ENCODE measurements around the gene LLGL1.

The LLGL1 gene

DNA sequence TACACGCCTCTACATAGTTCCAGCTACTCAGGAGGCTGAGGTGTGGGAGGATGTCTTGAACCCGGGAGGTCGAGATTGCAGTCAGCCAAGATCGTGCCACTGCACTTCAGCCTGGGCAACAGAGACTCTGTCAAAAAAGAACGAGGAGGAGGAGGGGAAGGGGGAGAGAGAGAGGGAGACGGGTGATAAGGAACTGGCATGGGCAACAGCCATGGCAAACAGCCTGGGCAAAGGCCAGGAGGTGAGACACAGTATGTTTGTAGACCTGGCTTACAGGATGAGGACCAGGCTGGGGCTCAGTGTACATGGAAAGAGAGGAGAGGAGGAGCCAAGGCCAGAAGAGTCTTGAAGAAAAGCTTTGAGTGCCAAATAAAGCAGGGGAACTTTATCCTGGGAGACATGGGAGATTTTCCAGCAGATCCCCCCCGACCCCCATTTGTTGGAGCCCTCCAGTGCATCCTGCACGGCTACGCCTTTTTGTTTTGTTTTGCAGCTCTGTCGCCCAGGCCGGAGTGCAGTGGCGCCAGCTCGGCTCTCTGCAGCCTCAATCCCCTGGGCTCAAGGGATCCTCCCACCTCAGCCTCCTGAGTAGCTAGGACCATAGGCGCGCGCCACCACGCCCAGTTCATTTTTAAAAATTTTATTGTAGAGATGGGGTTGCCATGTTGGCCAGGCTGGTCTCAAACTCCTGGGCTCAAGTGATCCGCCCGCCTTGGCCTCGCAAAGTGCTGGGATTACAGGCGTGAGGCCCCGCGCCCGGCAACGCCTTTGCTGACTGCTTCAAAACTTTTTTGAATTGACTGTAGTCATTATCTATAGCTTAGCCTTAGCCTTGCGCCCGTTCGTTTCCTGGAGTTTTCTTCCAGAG is 43.1 kb upstream of the LLGL1 start:
- H3K9me3 ChIP-seq (ENCODE audit: insufficient read depth, low read depth, low read length): no peaks in the 10 kb centered on the region
- peak overlapping the region; percentile 96 for H2AFZ ChIP-seq (ENCODE audit: low read length)
- H4K20me1 ChIP-seq (ENCODE audit: insufficient read depth, low read length, poor library complexity, severe bottlenecking): peaks cover 32% of the 10 kb centered on the region
- H3K9ac ChIP-seq (ENCODE audit: low read depth, low read length, poor library complexity, severe bottlenecking): peak overlapping the region; percentile 82
- H3K9me2 ChIP-seq (replicated peaks; ENCODE audit: low read depth, low read length): no peaks in the 10 kb centered on the region
- no peaks in the 10 kb centered on the region for H3F3A ChIP-seq (ENCODE audit: low read depth)
- H3K36me3 ChIP-seq (ENCODE audit: insufficient read depth, low read length): no peaks in the 10 kb centered on the region
- peaks cover 36% of the 10 kb centered on the region for H3K4me1 ChIP-seq (ENCODE audit: insufficient read depth, low read length, poor library complexity, severe bottlenecking)
- peaks cover 46% of the 10 kb centered on the region for H3K79me2 ChIP-seq (ENCODE audit: insufficient read depth, low read length)
- peak overlapping the region; percentile 97 for H3K4me2 ChIP-seq (ENCODE audit: low read depth, low read length, poor library complexity, severe bottlenecking)
- peak overlapping the region; percentile 97 for H3K4me3 ChIP-seq (ENCODE audit: low read length, poor library complexity, severe bottlenecking)
- no peaks in the 10 kb centered on the region for H3K27me3 ChIP-seq (ENCODE audit: insufficient read depth, low read length, poor library complexity, severe bottlenecking)
- TF ChIP-seq CTCF (conservative IDR thresholded peaks at IDR 0.05; ENCODE audit: low read length) (no peak), EZH2phosphoT487 (IDR thresholded peaks at IDR 0.05; ENCODE audit: borderline replicate concordance) (no peak)

DNA sequence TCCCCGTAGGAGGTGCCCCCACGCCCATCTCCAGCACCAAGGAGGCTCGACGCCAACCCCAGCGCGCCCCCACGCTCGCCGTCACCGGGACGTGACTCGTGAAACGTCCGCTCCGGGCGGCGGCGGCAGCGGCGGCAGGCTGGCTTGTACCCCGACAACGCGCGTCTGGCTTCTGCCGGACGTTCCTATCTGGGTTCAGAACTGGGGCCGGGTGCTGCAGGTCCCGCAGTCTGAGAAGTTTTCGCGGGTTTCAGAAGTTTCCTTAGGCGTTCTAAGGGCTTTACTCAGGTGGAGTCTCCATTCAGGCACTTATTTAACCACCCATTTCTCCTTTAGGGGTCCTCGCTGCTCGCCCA is 42.5 kb upstream of the LLGL1 start:
- H3K4me1 ChIP-seq (ENCODE audit: insufficient read depth, low read length, poor library complexity, severe bottlenecking): peaks cover 42% of the 10 kb centered on the region
- H3K4me2 ChIP-seq (ENCODE audit: low read depth, low read length, poor library complexity, severe bottlenecking): peak overlapping the region; percentile 97
- peak overlapping the region; percentile 96 for H2AFZ ChIP-seq (ENCODE audit: low read length)
- no peaks in the 10 kb centered on the region for H3K9me2 ChIP-seq (replicated peaks; ENCODE audit: low read depth, low read length)
- no peaks in the 10 kb centered on the region; the same call in 1 of the 2 replicates for H3K36me3 ChIP-seq (ENCODE audit: insufficient read depth, low read length)
- H4K20me1 ChIP-seq (ENCODE audit: insufficient read depth, low read length, poor library complexity, severe bottlenecking): peaks cover 38% of the 10 kb centered on the region
- H3K79me2 ChIP-seq (ENCODE audit: insufficient read depth, low read length): peaks cover 52% of the 10 kb centered on the region
- TF ChIP-seq EZH2phosphoT487 (IDR thresholded peaks at IDR 0.05; ENCODE audit: borderline replicate concordance): no peak
- no peak for TF ChIP-seq CTCF (conservative IDR thresholded peaks at IDR 0.05; ENCODE audit: low read length)
- no peaks in the 10 kb centered on the region for H3K9me3 ChIP-seq (ENCODE audit: insufficient read depth, low read depth, low read length)
- H3K9ac ChIP-seq (ENCODE audit: low read depth, low read length, poor library complexity, severe bottlenecking): peak overlapping the region; percentile 82
- H3K4me3 ChIP-seq (ENCODE audit: low read length, poor library complexity, severe bottlenecking): peak overlapping the region; percentile 97
- H3K27me3 ChIP-seq (ENCODE audit: insufficient read depth, low read length, poor library complexity, severe bottlenecking): no peaks in the 10 kb centered on the region
- H3F3A ChIP-seq (ENCODE audit: low read depth): no peaks in the 10 kb centered on the region

GRCh38 chr17:18183334-18184142 is 41.9 kb upstream of the LLGL1 start, which contains the start of gene ALKBH5:
Gene ALKBH5, plus strand, starts transcription at chr17:18183828. Its CDS starts 416 bp downstream, at chr17:18184244.
- Histone ChIP-seq H3K4me1 (ENCODE audit: insufficient read depth, low read length, poor library complexity, severe bottlenecking) (peaks cover 46% of the 10 kb centered on the region), H3K4me3 (ENCODE audit: low read length, poor library complexity, severe bottlenecking) (peak within 1 kb of the TSS; percentile 97), H3K9ac (ENCODE audit: low read depth, low read length, poor library complexity, severe bottlenecking) (peak within 1 kb of the TSS; percentile 82), H3K36me3 (ENCODE audit: insufficient read depth, low read length) (no peaks in the 10 kb centered on the region; the same call in 1 of the 2 replicates), H3F3A (ENCODE audit: low read depth) (no peaks in the 10 kb centered on the region), H4K20me1 (ENCODE audit: insufficient read depth, low read length, poor library complexity, severe bottlenecking) (peaks cover 44% of the 10 kb centered on the region), H2AFZ (ENCODE audit: low read length) (peak within 1 kb of the TSS; percentile 96), H3K9me2 (replicated peaks; ENCODE audit: low read depth, low read length) (no peaks in the 10 kb centered on the region), H3K4me2 (ENCODE audit: low read depth, low read length, poor library complexity, severe bottlenecking) (peak within 1 kb of the TSS; percentile 97), H3K9me3 (ENCODE audit: insufficient read depth, low read depth, low read length) (no peaks in the 10 kb centered on the region), H3K27me3 (ENCODE audit: insufficient read depth, low read length, poor library complexity, severe bottlenecking) (no peaks in the 10 kb centered on the region), H3K79me2 (ENCODE audit: insufficient read depth, low read length) (peaks cover 58% of the 10 kb centered on the region)
- TF ChIP-seq EZH2phosphoT487 (IDR thresholded peaks at IDR 0.05; ENCODE audit: borderline replicate concordance) (no peak), CTCF (conservative IDR thresholded peaks at IDR 0.05; ENCODE audit: low read length) (peak; percentile 40)

Measured in Loucy (cell line).